Ishikawa (cell line): ENCODE results near the gene LONP1.

Source experiments
- CEBPB ChIP-seq: IDR thresholded peaks from 2 replicates; pipeline ENCODE4 v1.6.1; 2012
- CREB1 ChIP-seq: IDR thresholded peaks from 2 replicates; pipeline ENCODE4 v1.6.1; 2012; ENCODE audit warnings: low read depth
- EGR1 ChIP-seq: IDR thresholded peaks from 2 replicates; pipeline ENCODE4 v1.6.1; 2012
- EP300 ChIP-seq: IDR thresholded peaks from 2 replicates; pipeline ENCODE4 v1.6.1; 2012; ENCODE audit warnings: borderline replicate concordance
- FOXM1 ChIP-seq: IDR thresholded peaks from 2 replicates; pipeline ENCODE4 v1.6.1; 2012; ENCODE audit warnings: low read depth, borderline replicate concordance
- NFIC ChIP-seq: IDR thresholded peaks from 2 replicates; pipeline ENCODE4 v1.6.1; 2012
- RAD21 ChIP-seq: IDR thresholded peaks from 2 replicates; pipeline ENCODE4 v1.6.1; 2012; ENCODE audit warnings: low read depth
- REST ChIP-seq: IDR thresholded peaks from 2 replicates; pipeline ENCODE4 v1.6.1; 2012; ENCODE audit warnings: low read depth, mild to moderate bottlenecking
- TAF1 ChIP-seq: IDR thresholded peaks from 2 replicates; pipeline ENCODE4 v1.6.1; 2012; ENCODE audit warnings: low read depth, mild to moderate bottlenecking
- TCF12 ChIP-seq: IDR thresholded peaks from 2 replicates; pipeline ENCODE4 v1.6.1; 2012; ENCODE audit warnings: low read depth
- TEAD4 ChIP-seq: IDR thresholded peaks from 2 replicates; pipeline ENCODE4 v1.6.1; 2012
- YY1 ChIP-seq: IDR thresholded peaks from 2 replicates; pipeline ENCODE4 v1.6.1; 2012; ENCODE audit warnings: low read depth
- ZBTB7A ChIP-seq: IDR thresholded peaks from 2 replicates; pipeline ENCODE4 v1.6.1; 2012; ENCODE audit warnings: low read depth
- TF ChIP-seq, protein P1 (sequence below): IDR thresholded peaks from 2 replicates; pipeline ENCODE4 v1.6.1; 2012
- TF ChIP-seq, protein P2 (sequence below): IDR thresholded peaks from 2 replicates; pipeline ENCODE4 v1.6.1; 2012

The LONP1 gene

GRCh38 chr19:5664515-5664914 lies 55.4 kb downstream of the LONP1 start:
- TF ChIP-seq EP300 (no peak), CREB1 (no peak), TCF12 (no peak), EGR1 (no peak)
- TF ChIP-seq, protein P1, sequence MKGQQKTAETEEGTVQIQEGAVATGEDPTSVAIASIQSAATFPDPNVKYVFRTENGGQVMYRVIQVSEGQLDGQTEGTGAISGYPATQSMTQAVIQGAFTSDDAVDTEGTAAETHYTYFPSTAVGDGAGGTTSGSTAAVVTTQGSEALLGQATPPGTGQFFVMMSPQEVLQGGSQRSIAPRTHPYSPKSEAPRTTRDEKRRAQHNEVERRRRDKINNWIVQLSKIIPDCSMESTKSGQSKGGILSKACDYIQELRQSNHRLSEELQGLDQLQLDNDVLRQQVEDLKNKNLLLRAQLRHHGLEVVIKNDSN: no peak

DNA sequence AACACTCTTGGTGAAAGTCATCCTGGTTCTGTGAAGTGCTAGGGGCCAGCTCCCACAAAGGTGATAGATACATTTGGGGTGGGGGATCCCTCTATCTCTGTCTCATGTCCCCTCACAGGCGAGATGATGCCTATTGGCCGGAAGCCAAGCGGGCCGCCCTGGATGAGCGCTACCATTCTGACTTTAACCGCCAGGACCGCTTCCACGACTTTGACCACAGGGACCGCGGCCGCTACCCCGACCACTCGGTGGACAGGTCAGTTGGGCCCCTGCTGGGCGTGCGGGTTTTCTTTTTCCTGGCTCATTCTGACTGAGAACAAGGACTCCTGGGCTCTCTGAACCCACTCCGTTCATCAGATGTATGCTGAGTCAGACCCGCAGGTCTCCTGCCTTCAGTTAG lies 56.0 kb downstream of the LONP1 start:
- TF ChIP-seq TEAD4 (no peak), YY1 (no peak), NFIC (no peak), ZBTB7A (no peak), EGR1 (no peak), RAD21 (no peak), CEBPB (no peak), FOXM1 (no peak), TAF1 (no peak), REST (no peak), EP300 (no peak)
- TF ChIP-seq, protein P2, sequence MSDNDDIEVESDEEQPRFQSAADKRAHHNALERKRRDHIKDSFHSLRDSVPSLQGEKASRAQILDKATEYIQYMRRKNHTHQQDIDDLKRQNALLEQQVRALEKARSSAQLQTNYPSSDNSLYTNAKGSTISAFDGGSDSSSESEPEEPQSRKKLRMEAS: no peak
- TF ChIP-seq, protein P1: no peak

GRCh38 chr19:5661483-5661882 lies 58.5 kb downstream of the LONP1 start:
- TF ChIP-seq REST (no peak), TCF12 (no peak), EP300 (no peak), ZBTB7A (no peak), YY1 (no peak), NFIC (no peak), FOXM1 (no peak), CREB1 (no peak), EGR1 (no peak), TEAD4 (no peak), TAF1 (no peak), CEBPB (no peak), RAD21 (no peak)
- TF ChIP-seq, protein P2: no peak
- TF ChIP-seq, protein P1: no peak

GRCh38 chr19:5655412-5655811 lies 64.5 kb downstream of the LONP1 start:
- no peak for TF ChIP-seq EGR1
- TF ChIP-seq ZBTB7A: no peak
- no peak for TF ChIP-seq REST
- no peak for TF ChIP-seq EP300
- TF ChIP-seq, protein P1: no peak
- TF ChIP-seq RAD21: no peak
- no peak for TF ChIP-seq TAF1
- TF ChIP-seq NFIC: no peak
- no peak for TF ChIP-seq FOXM1
- TF ChIP-seq TEAD4: no peak
- TF ChIP-seq, protein P2: no peak
- TF ChIP-seq TCF12: no peak
- TF ChIP-seq CREB1: no peak
- no peak for TF ChIP-seq YY1
- TF ChIP-seq CEBPB: no peak
